NK-92 treated with Interleukin-12 subunit alpha and Interleukin-12 subunit beta, amount 100 ng/mL, for 24 hours (cell line): ENCODE measurements around the gene METTL21C.

Experiments used
- DNase-seq: peaks from one replicate; lab custom pipeline; 2025; lab: John Stamatoyannopoulos, UW

The METTL21C gene

GRCh38 chr13:102694937-102695336 is at the start of gene METTL21C:
METTL21C (minus strand) TSS chr13:102695044; CDS start chr13:102694498, 546 bp downstream.
- no peak for DNase-seq

GRCh38 chr13:102742506-102742905 is 47.7 kb upstream of the METTL21C start:
- no peak for DNase-seq

DNA sequence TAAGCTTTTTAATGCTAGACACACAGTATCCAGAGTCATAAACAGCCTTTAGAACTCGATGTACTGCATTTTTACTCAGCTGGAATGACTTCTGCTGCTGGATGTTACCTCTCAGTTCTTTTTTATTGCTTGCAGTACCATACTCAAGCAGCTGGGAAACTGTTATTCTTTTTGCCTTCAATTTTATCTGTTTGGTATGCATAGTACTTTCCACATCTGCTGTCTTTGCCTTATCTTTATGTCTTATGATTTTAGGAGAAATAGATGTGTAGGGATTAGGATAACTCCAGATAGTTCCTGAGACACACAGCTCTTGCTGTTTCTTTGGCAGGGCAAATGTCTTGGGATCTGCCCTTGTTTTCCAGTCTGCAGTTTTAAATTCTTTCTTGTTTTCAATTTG is 47.3 kb upstream of the METTL21C start:
- no peak for DNase-seq

DNA sequence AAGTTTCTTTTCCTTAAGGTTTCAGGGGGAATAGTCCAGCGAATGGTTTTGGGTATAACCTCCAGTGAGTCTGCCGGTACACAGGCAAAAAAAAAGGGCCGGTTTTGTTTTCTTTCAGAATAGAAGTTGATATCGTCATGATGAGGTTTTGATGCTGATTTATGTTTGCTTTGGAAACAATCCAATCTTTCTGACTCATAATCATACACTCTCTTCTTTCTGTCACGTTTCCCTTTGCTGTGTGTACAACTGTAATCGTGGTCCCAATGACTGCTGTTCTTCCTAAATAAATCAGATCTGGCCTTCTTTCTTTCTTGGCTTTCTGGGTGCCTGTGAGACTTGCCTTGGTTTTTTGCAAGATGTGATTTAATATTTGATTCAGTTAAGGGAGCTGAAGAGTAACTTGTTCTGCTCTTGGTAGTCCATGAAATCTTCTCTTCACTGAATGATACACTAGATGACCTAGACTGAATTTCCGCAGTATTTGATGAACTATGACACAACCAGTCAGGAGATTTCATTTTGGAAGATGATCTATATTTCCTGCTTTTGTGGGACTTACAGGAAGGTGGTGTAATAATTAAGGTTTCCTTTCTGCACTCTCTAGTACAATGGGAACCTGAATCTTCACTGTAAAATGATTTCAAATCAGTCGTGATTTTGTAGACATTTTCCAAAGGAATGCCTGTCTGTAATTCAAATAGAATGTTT is 34.9 kb upstream of the METTL21C start:
- no peak for DNase-seq

- no peak for DNase-seq
Observed at GRCh38 chr13:102726430-102726829, 31.6 kb upstream of the METTL21C start.

DNA sequence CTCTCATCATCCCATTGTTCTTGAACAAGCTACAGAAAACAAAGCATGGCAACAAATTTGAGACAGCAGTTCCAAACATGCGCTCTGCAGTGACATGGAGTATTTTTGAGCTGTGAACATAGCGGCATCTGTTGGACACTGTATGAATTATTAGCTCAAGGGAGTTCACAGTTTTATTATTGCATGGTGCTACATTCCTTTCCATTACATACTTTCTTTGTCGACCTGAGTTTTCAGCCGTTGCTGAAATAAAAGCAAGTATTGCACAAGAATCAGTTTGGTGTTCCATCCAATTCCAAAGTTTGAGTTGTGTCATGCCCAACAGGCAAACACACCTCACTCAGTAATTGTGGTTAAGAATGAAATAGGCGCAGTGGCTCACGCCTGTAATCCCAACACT is 30.1 kb upstream of the METTL21C start:
- DNase-seq: no peak

GRCh38 chr13:102721800-102722231 is 27.0 kb upstream of the METTL21C start:
- peak; percentile 8 for DNase-seq

DNA sequence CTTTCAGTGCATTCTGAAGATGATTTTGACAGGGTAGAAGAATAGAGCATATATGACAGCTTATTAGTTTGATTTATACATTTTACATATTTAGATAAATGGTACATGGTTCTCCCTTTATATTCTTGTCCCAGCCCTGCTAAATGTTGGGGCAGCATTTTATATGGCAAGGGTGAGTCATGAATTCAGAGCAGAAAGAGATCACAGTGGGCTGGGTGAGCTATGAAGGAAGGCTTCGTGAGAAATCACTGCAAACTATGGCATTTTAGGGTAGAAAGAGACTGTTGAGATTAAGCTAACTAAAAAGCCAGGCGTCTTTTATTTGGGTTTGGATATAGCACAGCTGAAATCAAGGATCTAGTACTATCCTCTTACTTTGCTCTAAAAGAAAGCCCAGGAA is 23.9 kb upstream of the METTL21C start:
- no peak for DNase-seq

- no peak for DNase-seq
Observed at GRCh38 chr13:102715447-102715846, 20.6 kb upstream of the METTL21C start.

DNA sequence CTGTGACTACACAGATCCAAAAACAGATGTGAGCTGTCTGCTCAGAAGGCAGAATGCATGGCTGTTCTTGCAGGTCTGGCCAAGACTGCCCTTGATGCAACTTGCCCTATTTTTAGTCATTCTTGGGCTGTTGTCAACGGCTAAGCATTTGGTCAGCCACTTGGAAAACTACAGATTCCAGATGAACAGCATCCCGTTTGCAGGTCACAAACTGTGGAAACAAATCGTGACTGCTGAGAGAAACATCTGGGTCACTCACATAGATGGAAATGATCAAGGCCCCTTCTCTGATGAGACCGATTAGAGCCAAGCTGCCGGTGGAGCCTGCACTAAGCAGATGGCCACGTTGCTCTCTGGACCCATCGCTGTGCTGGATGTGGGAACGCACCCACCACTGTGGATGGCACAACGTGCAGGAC is 15.4 kb upstream of the METTL21C start:
- no peak for DNase-seq

GRCh38 chr13:102709536-102709935 is 14.7 kb upstream of the METTL21C start:
- no peak for DNase-seq

DNA sequence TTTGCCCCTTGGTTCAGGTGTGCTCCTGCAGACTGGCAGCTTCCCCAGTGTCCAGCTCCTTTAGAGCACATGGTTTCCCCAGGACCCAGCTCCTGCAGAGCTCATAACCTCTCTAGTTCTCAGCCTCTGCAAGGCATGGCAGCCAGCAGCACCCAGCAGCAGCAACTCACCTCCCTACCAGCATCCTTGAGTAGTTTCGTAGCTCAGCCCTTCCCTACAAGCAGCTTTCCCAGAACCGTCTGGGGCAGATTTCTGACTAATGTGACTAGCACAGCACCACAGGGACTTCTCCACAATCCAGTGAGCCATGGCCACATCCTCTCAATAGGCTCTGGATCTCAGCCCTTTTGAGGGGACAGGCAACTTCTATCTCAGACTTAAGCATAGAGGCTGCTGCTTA is 14.1 kb upstream of the METTL21C start:
- DNase-seq: no peak

DNA sequence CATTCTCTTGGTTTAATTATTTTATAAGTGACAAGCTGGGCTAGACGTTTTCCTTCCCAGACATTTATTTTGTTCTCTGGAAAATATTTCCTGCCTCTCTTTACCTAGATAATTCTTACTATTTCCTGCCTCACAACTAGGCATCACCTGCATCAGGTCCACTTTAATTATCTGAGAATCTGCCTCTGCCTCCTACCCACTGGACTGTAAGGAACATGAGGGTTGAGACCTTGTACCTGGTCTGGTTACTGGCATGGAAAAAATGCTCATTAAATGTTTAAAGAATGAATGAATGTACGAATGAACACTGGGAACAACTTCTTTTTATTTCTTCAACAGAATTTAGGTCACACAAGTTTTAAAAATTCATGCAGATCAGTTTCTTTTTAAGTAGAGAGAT is 13.4 kb upstream of the METTL21C start:
- DNase-seq: no peak

GRCh38 chr13:102707467-102707866 is 12.6 kb upstream of the METTL21C start:
- DNase-seq: no peak

DNA sequence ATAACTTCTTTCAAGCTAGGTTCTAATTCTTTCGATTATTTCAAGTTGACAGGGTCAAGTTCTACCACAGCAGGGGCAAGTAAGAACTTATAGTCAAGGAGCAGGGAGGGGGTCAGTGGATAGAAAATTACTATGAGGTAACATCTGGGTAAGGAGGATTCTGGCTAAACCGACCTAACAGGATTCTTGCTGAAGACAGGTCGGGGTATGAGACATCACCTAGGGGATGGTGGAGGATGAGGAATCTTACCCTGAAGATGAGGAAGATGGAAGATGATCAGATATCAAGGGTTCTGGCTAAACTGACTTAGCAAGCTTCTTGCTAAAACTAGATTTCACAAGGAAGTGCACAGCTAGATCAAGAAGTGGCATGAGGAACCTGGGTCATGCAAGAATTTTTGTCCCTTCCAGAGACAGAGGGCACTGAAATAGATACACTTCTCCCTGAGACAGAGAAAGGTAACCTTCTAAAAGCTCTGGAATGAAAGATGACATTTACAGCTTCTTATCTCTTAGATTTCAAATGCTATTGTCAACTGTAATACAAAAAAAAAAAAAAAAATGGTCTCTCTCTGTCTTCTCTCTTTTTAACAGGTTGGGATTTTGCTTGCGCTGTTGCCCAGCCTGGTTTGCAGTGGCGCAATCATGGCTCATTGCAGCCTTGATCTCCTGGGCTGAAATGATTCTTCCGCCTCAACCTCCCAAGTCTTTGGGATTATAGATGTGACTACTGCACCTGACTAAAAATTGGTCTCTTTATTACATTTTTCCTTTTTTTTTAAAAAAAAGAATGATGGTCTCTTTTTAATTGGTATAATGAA is 9.6 kb upstream of the METTL21C start:
- DNase-seq: no peak

DNA sequence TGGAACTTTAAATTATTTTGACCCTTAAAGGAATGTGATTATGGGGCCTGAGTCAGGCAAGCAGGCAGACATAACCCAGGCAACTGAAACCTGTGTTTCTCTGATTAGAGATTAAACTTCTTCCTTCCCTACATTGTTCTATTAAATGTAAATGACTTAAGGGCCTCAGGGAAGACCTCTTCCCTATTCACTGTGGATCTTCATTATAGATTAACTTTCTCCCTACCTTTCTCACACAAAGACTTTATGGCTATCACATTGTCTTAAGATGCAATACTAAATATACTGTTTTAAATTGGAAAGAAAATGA is 8.8 kb upstream of the METTL21C start:
- no peak for DNase-seq

- no peak for DNase-seq
Observed at GRCh38 chr13:102702965-102703725, 8.3 kb upstream of the METTL21C start.

GRCh38 chr13:102701331-102701730 is 6.5 kb upstream of the METTL21C start:
- no peak for DNase-seq

GRCh38 chr13:102700088-102701031 is 5.5 kb upstream of the METTL21C start:
- DNase-seq: no peak

DNA sequence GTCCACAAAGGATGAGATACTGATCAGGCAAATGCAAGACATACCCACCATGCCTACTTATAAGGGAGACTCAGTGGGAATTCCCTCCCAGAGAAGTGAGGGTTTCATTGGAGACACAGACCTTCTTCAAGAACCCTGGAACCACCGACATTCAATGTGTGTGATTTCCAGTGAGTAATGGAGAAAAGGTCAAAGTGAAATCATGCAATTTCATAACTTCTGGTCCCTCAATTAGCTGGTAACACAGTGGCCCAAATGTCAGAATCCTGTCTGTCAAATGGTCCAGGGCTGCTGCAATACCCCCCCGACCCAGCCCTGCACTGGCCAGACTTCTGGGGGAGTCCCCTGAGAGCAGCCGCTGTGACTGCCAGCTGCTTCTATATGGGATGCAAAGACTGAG is 4.7 kb upstream of the METTL21C start:
- no peak for DNase-seq

- no peak for DNase-seq
Observed at GRCh38 chr13:102698649-102698980, 3.8 kb upstream of the METTL21C start.
